Right atrium auricular region (tissue), 2 donors: ENCODE results near the gene PHC2. TPM values are rescaled to one million over a fixed set of nuclear protein-coding genes. Genes with fewer than 3 reads are reported as not detected.
A peak's percentile ranks its signal among the peaks of the same experiment; 100 is the strongest.

Source experiments
- DNase-seq: peaks from one replicate; pipeline ENCODE4 v3.0.0-alpha.2; 2019; ENCODE audit warnings: low spot score
- H3K27ac ChIP-seq, 2 donors: fragments of 200-600 bp; sonication (generic); 1 replicate in 1 of 2; 2 replicates in 1 of 2; pipeline ENCODE4 v1.5.1; 2016 to 2019
- H3K27me3 ChIP-seq, 2 donors: fragments of 200-600 bp; sonication (generic); one replicate each; pipeline versions ENCODE4 v1.5.1 to v1.6.0; 2017 to 2019
- H3K36me3 ChIP-seq: fragments of 200-600 bp; sonication (generic); one replicate; pipeline ENCODE4 v1.5.1; 2016
- H3K4me1 ChIP-seq, 2 donors: fragments of 200-600 bp; sonication (generic); one replicate each; pipeline versions ENCODE4 v1.5.1 to v1.6.0; 2017 to 2019
- H3K4me3 ChIP-seq, 2 donors: fragments of 200-600 bp; sonication (generic); 1 replicate in 1 of 2; 2 replicates in 1 of 2; pipeline ENCODE4 v1.5.1; 2017 to 2019; ENCODE audit warnings: mild to moderate bottlenecking in 1 of 2, moderate library complexity in 1 of 2
- H3K9me3 ChIP-seq, 2 donors: fragments of 200-600 bp; sonication (generic); one replicate each; pipeline ENCODE4 v1.5.1; 2019
- CTCF ChIP-seq, 2 donors: fragments of 200-600 bp; sonication (generic); IDR thresholded peaks; one replicate each; pipeline ENCODE4 v1.5.1; 2019; ENCODE audit warnings: antibody characterized with exemption in 2 of 2
- total RNA-seq, 2 donors: library from RNA; depleted of rRNA; stranded (reverse); fragments of >200 nt; gene quantifications; one replicate each; pipeline ENCODE4 v1.1.0, GENCODE V29; 2016

Gene PHC2
- total RNA-seq, 2 donors from 2014 or later = 98.4 to 144 TPM

GRCh38 chr1:33331444-33332356 is 99.2 kb downstream of the PHC2 start:
- peaks cover 84% of the 10 kb centered on the region for H3K36me3 ChIP-seq
- TF ChIP-seq CTCF (IDR thresholded peaks at IDR 0.05) = no peak
- H3K4me1 ChIP-seq = peaks cover 0 to 83% of the 10 kb centered on the region in 2 donors
- DNase-seq = no peak
- no peaks in the 10 kb centered on the region for H3K9me3 ChIP-seq
- no peak overlapping the region for H3K4me3 ChIP-seq
- no peaks in the 10 kb centered on the region for H3K27me3 ChIP-seq
- H3K27ac ChIP-seq = peak overlapping the region; percentile 71 to 99

GRCh38 chr1:33330906-33331305 is 100.0 kb downstream of the PHC2 start:
- TF ChIP-seq CTCF (IDR thresholded peaks at IDR 0.05) = no peak
- H3K4me3 ChIP-seq = no peak overlapping the region
- DNase-seq = no peak
- peak overlapping the region in 1 of 2 donors; percentile 11 for H3K27ac ChIP-seq
- H3K9me3 ChIP-seq = no peaks in the 10 kb centered on the region
- H3K36me3 ChIP-seq = peaks cover 92% of the 10 kb centered on the region
- peaks cover 0 to 77% of the 10 kb centered on the region in 2 donors for H3K4me1 ChIP-seq
- H3K27me3 ChIP-seq = no peaks in the 10 kb centered on the region

- Histone ChIP-seq H3K4me3 (no peak overlapping the region), H3K27me3 (no peaks in the 10 kb centered on the region), H3K4me1 (peaks cover 0 to 75% of the 10 kb centered on the region in 2 donors), H3K27ac (peak overlapping the region in 1 of 2 donors; percentile 3), H3K36me3 (peaks cover 95% of the 10 kb centered on the region), H3K9me3 (no peaks in the 10 kb centered on the region)
- no peak for DNase-seq
- no peak for TF ChIP-seq CTCF (IDR thresholded peaks at IDR 0.05)
These were observed 100.5 kb downstream of the PHC2 start for GRCh38 chr1:33330361-33330890.

- Histone ChIP-seq H3K27ac (peak overlapping the region in 1 of 2 donors; percentile 63), H3K9me3 (no peaks in the 10 kb centered on the region), H3K4me3 (no peak overlapping the region), H3K36me3 (peaks cover 95% of the 10 kb centered on the region), H3K27me3 (no peaks in the 10 kb centered on the region), H3K4me1 (peaks cover 0 to 74% of the 10 kb centered on the region in 2 donors)
- no peak for DNase-seq
- no peak for TF ChIP-seq CTCF (IDR thresholded peaks at IDR 0.05)
These were observed 101.1 kb downstream of the PHC2 start for GRCh38 chr1:33329600-33330305.

GRCh38 chr1:33328817-33329216 is 102.1 kb downstream of the PHC2 start:
- no peak for TF ChIP-seq CTCF (IDR thresholded peaks at IDR 0.05)
- Histone ChIP-seq H3K27me3 (no peaks in the 10 kb centered on the region), H3K36me3 (peaks cover 100% of the 10 kb centered on the region), H3K4me1 (peaks cover 0 to 68% of the 10 kb centered on the region in 2 donors), H3K9me3 (no peaks in the 10 kb centered on the region), H3K4me3 (no peak overlapping the region), H3K27ac (peak overlapping the region; percentile 56 to 63)
- DNase-seq = no peak
